HCT116 (cell line): ENCODE results near the gene MYO1F. TPM values are rescaled to one million over a fixed set of nuclear protein-coding genes. Genes with fewer than 3 reads are reported as not detected.

Experiments
- ATAC-seq: fragments of 200-7000 bp; cut with Tn5 transposase; 2 replicates; pipeline ENCODE4 v1.9.1; 2020; ENCODE audit warnings: mild to moderate bottlenecking, moderate library complexity
- BruUV-seq: library from RNA; stranded (reverse); fragments of 400-500 nt; replicated peaks from 2 replicates; lab custom pipeline; 2021; lab: Mats Ljungman, UMichigan
- CTCF ChIA-PET: fragments of 300-600 bp; sonication (Branson Sonifier 250); formaldehyde crosslinking; loops from one replicate; lab custom pipeline; 2021; ENCODE audit warnings: antibody characterized with exemption; lab: Charles Lee
- POLR2A ChIA-PET: fragments of 300-600, 350-600 bp; sonication (Branson Sonifier 250); formaldehyde crosslinking; loops from one replicate; lab custom pipeline; 2021; ENCODE audit warnings: antibody characterized with exemption; lab: Charles Lee
- RAD21 ChIA-PET, 2 experiments: fragments of 300-600 bp; sonication (Branson Sonifier 250); formaldehyde crosslinking; loops; one replicate each; lab custom pipeline; 2023; ENCODE audit warnings: low total read pairs in 2 of 2; ENCODE audit not compliant: uncharacterized antibody in 2 of 2, unreplicated experiment in 2 of 2, low non-redundant PET in 1 of 2; lab: Charles Lee
- DNase-seq: peaks from one replicate; pipeline ENCODE4 v3.0.0-alpha.2; 2010; ENCODE audit warnings: low read depth, low spot score
- H2AFZ ChIP-seq: fragments of 200-600 bp; shearing (Covaris generic), sonication (generic); 2 replicates; pipeline ENCODE4 v1.6.1; 2017; ENCODE audit warnings: low read depth, mixed run types, mixed read lengths, antibody characterized with exemption, low read length; ENCODE audit not compliant: poor library complexity, severe bottlenecking
- H3K27ac ChIP-seq: 2 replicates; pipeline ENCODE4 v1.5.1; 2012; ENCODE audit warnings: low read depth, low read length
- H3K27me3 ChIP-seq: fragments of 200-600 bp; sonication (generic); 2 replicates; pipeline ENCODE4 v1.6.1; 2016; ENCODE audit warnings: mixed run types, low read length, mixed read lengths; ENCODE audit not compliant: insufficient read depth
- H3K36me3 ChIP-seq, 2 experiments: fragments of 200-500 bp in 1 of 2; fragments of 200-600 bp in 1 of 2; sonication (Bioruptor generic) in 1 of 2; sonication (generic) in 1 of 2; 2 replicates each; pipeline versions ENCODE4 v1.5.1 to v1.6.1; 2014 to 2016; ENCODE audit warnings: low read length in 2 of 2, inconsistent platforms in 1 of 2, mixed read lengths in 1 of 2, mixed run types in 1 of 2; ENCODE audit not compliant: insufficient read depth in 2 of 2, control insufficient read depth in 1 of 2
- H3K4me1 ChIP-seq, 2 experiments: fragments of 200-600 bp in 1 of 2; sonication (generic) in 1 of 2; 2 replicates each; pipeline versions ENCODE4 v1.5.1 to v1.6.1; 2012 to 2017; ENCODE audit warnings: low read length in 2 of 2, inconsistent platforms in 1 of 2, mild to moderate bottlenecking in 1 of 2, mixed read lengths in 1 of 2, mixed run types in 1 of 2, moderate library complexity in 1 of 2; ENCODE audit not compliant: insufficient read depth in 2 of 2, control insufficient read depth in 1 of 2
- H3K4me2 ChIP-seq: fragments of 200-600 bp; sonication (generic); 2 replicates; pipeline ENCODE4 v1.6.1; 2017; ENCODE audit warnings: mixed run types, low read length, mixed read lengths
- H3K4me3 ChIP-seq, 2 experiments: fragments of 200-600 bp in 1 of 2; sonication (generic) in 1 of 2; replicated peaks in 1 of 2; 2 replicates each; pipeline ENCODE4 v1.5.1; 2011 to 2016; ENCODE audit warnings: low read length in 2 of 2, control low read depth in 1 of 2, low read depth in 1 of 2, mild to moderate bottlenecking in 1 of 2, mixed read lengths in 1 of 2, mixed run types in 1 of 2
- H3K79me2 ChIP-seq: fragments of 200-600 bp; sonication (generic); 2 replicates; pipeline ENCODE4 v1.6.1; 2017; ENCODE audit warnings: mild to moderate bottlenecking, mixed run types, low read length, moderate library complexity, mixed read lengths; ENCODE audit not compliant: insufficient read depth
- H3K9ac ChIP-seq: fragments of 200-600 bp; sonication (generic); 2 replicates; pipeline ENCODE4 v1.6.1; 2016; ENCODE audit warnings: low read length, mixed read lengths
- H3K9me2 ChIP-seq: fragments of 200-600 bp; sonication (generic), shearing (Covaris generic); 2 replicates; pipeline ENCODE4 v1.6.1; 2017; ENCODE audit warnings: mixed run types, mild to moderate bottlenecking, moderate library complexity; ENCODE audit not compliant: insufficient read depth
- H3K9me3 ChIP-seq, 2 experiments: fragments of 200-500 bp in 1 of 2; fragments of 200-600 bp in 1 of 2; sonication (Bioruptor generic) in 1 of 2; sonication (generic) in 1 of 2; 2 replicates each; pipeline ENCODE4 v1.6.1; 2014 to 2017; ENCODE audit warnings: low read length in 2 of 2, mixed read lengths in 2 of 2, inconsistent platforms in 1 of 2, low read depth in 1 of 2, mild to moderate bottlenecking in 1 of 2, mixed run types in 1 of 2, moderate library complexity in 1 of 2; ENCODE audit not compliant: control insufficient read depth in 1 of 2, insufficient read depth in 1 of 2
- H4K20me1 ChIP-seq: fragments of 200-600 bp; sonication (generic), shearing (Covaris generic); 2 replicates; pipeline ENCODE4 v1.6.1; 2017; ENCODE audit warnings: mixed run types, mild to moderate bottlenecking, moderate library complexity; ENCODE audit not compliant: insufficient read depth
- CBX3 ChIP-seq: IDR thresholded peaks from 2 replicates; pipeline ENCODE4 v1.6.1; 2012; ENCODE audit warnings: low read depth
- ELF1 ChIP-seq: IDR thresholded peaks from 2 replicates; pipeline ENCODE4 v1.6.1; 2012; ENCODE audit warnings: low read depth, borderline replicate concordance
- EZH2 ChIP-seq: fragments of 200-600 bp; sonication (generic); IDR thresholded peaks from 2 replicates; pipeline ENCODE4 v1.6.1; 2017; ENCODE audit warnings: antibody characterized with exemption, mixed run types
- POLR2A ChIP-seq: IDR thresholded peaks from 2 replicates; pipeline ENCODE4 v1.7.0; 2011; ENCODE audit warnings: borderline replicate concordance; ENCODE audit not compliant: insufficient read depth, insufficient read length; ENCODE audit errors: extremely low read depth
- POLR2AphosphoS5 ChIP-seq: IDR thresholded peaks from 2 replicates; pipeline ENCODE4 v1.6.1; 2011; ENCODE audit warnings: mild to moderate bottlenecking, low read depth, low read length, moderate library complexity
- RAD21 ChIP-seq: IDR thresholded peaks from 2 replicates; pipeline ENCODE4 v1.6.1; 2012; ENCODE audit warnings: low read depth, mild to moderate bottlenecking
- SIN3A ChIP-seq: IDR thresholded peaks from 2 replicates; pipeline ENCODE4 v1.6.1; 2012; ENCODE audit warnings: low read depth
- SP1 ChIP-seq: IDR thresholded peaks from 2 replicates; pipeline ENCODE4 v1.6.1; 2012; ENCODE audit warnings: low read depth
- SRF ChIP-seq: IDR thresholded peaks from 2 replicates; pipeline ENCODE4 v1.6.1; 2012; ENCODE audit warnings: low read depth
- YY1 ChIP-seq: IDR thresholded peaks from 2 replicates; pipeline ENCODE4 v1.6.1; 2011; ENCODE audit warnings: low read length, low read depth, moderate library complexity, mild to moderate bottlenecking; ENCODE audit not compliant: insufficient replicate concordance; ENCODE audit errors: extremely low read depth
- ZNF274 ChIP-seq: fragments of 200-500 bp; sonication (Bioruptor generic); IDR thresholded peaks from 2 replicates; pipeline ENCODE4 v1.6.1; 2014; ENCODE audit warnings: mild to moderate bottlenecking, low read depth, low read length, inconsistent platforms
- intact Hi-C: fragments of 100-400 bp; cut with micrococcal nuclease; formaldehyde crosslinking; loops from 2 replicates; pipeline ENCODE4 v1.10.0; 2022
- total RNA-seq: library from RNA; stranded (reverse); gene quantifications from one replicate; pipeline ENCODE4 v1.2.1, GENCODE V29; 2021; ENCODE audit not compliant: unreplicated experiment
- TF ChIP-seq, protein P1 (sequence below): IDR thresholded peaks from 2 replicates; pipeline ENCODE4 v1.6.1; 2011; ENCODE audit warnings: mild to moderate bottlenecking, low read length, moderate library complexity; ENCODE audit not compliant: insufficient replicate concordance; ENCODE audit errors: extremely low read depth
- TF ChIP-seq, protein P2 (sequence below), 3 experiments: fragments of 200-600 bp in 1 of 3; sonication (generic) in 1 of 3; IDR thresholded peaks in 2 of 3; conservative IDR thresholded peaks in 1 of 3; 2 replicates each; pipeline ENCODE4 v1.5.1; 2012 to 2017; ENCODE audit warnings: low read depth in 2 of 3, low read length in 2 of 3, antibody characterized with exemption in 1 of 3, borderline replicate concordance in 1 of 3, control low read depth in 1 of 3, mild to moderate bottlenecking in 1 of 3, mixed read lengths in 1 of 3, mixed run types in 1 of 3, moderate library complexity in 1 of 3; ENCODE audit not compliant: insufficient read depth in 1 of 3
- TF ChIP-seq, protein P3 (sequence below): IDR thresholded peaks from 2 replicates; pipeline ENCODE4 v1.6.1; 2012

Gene MYO1F
- total RNA-seq, 1 experiment from 2014 or later, result 0.39 TPM

DNA sequence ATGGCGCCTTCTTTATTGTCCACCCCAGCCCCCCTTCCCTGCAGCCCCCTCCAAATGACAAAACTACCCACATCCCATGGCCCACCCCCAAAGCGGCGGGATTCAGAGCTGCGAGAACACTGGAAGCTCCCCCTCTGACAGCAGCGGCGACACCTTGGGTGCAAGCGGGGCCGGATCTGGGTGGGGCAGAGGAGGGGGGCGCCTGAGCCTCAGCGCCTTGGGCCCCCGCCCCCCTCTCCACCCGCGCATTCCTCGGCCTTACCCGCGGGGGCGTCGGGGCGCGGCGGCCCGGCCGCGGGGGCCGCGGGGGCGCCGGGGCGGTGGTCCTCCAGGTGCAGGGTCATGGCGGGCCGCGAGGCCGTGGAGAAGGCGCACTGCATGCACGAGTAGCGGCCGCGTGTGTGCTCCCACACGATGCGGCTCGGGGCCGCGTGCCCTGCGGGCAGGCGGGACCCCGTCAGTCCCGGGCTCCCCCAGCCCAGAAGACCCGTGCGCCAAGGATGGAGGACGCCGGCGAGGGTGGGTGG, 66.6 kb downstream of the MYO1F start (continued):
- TF ChIP-seq RAD21, result no peak
- no peak for TF ChIP-seq CBX3

GRCh38 chr19:8506402-8506957, 70.8 kb downstream of the MYO1F start:
- no peaks in the 10 kb centered on the region for H3K9me2 ChIP-seq
- peak overlapping the region; percentile 62 for H3K9ac ChIP-seq
- H4K20me1 ChIP-seq, result no peaks in the 10 kb centered on the region
- DNase-seq (no peak), ATAC-seq (peak; percentile 54)
- ChIA-PET RAD21 (no interaction called here), POLR2A (interaction anchor here (1.5 kb wide), 1 partner anchor 8 kb away, joined by 8 read pairs; the partner anchor contains the start of gene ZNF414), CTCF (interaction anchor here (1.3 to 2.1 kb wide), 3 partner anchors 72 to 171 kb away, joined by 5 to 14 read pairs (median 6); no protein-coding TSS in a partner anchor)
- no peaks in the 10 kb centered on the region for H3K79me2 ChIP-seq
- H3K9me3 ChIP-seq, result no peaks in the 10 kb centered on the region
- no peak overlapping the region for H2AFZ ChIP-seq
- intact Hi-C loops, result loop anchor here (2.0 kb wide), 1 partner anchor 152 kb away; no protein-coding TSS in a partner anchor
- BruUV-seq, result no TSS peak
- H3K27ac ChIP-seq, result peak overlapping the region; percentile 77
- no peaks in the 10 kb centered on the region for H3K36me3 ChIP-seq
- TF ChIP-seq EZH2 (no peak), SRF (no peak), YY1 (no peak), POLR2A (no peak), ELF1 (no peak), POLR2AphosphoS5 (no peak), SP1 (no peak), CBX3 (no peak), ZNF274 (no peak), SIN3A (no peak)
- TF ChIP-seq, protein P1, sequence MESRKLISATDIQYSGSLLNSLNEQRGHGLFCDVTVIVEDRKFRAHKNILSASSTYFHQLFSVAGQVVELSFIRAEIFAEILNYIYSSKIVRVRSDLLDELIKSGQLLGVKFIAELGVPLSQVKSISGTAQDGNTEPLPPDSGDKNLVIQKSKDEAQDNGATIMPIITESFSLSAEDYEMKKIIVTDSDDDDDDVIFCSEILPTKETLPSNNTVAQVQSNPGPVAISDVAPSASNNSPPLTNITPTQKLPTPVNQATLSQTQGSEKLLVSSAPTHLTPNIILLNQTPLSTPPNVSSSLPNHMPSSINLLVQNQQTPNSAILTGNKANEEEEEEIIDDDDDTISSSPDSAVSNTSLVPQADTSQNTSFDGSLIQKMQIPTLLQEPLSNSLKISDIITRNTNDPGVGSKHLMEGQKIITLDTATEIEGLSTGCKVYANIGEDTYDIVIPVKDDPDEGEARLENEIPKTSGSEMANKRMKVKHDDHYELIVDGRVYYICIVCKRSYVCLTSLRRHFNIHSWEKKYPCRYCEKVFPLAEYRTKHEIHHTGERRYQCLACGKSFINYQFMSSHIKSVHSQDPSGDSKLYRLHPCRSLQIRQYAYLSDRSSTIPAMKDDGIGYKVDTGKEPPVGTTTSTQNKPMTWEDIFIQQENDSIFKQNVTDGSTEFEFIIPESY, result no peak
- TF ChIP-seq, protein P2, sequence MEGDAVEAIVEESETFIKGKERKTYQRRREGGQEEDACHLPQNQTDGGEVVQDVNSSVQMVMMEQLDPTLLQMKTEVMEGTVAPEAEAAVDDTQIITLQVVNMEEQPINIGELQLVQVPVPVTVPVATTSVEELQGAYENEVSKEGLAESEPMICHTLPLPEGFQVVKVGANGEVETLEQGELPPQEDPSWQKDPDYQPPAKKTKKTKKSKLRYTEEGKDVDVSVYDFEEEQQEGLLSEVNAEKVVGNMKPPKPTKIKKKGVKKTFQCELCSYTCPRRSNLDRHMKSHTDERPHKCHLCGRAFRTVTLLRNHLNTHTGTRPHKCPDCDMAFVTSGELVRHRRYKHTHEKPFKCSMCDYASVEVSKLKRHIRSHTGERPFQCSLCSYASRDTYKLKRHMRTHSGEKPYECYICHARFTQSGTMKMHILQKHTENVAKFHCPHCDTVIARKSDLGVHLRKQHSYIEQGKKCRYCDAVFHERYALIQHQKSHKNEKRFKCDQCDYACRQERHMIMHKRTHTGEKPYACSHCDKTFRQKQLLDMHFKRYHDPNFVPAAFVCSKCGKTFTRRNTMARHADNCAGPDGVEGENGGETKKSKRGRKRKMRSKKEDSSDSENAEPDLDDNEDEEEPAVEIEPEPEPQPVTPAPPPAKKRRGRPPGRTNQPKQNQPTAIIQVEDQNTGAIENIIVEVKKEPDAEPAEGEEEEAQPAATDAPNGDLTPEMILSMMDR (IDR thresholded peaks at IDR 0.05 in 2 of 3, conservative IDR thresholded peaks at IDR 0.05 in 1 of 3; ENCODE audit: borderline replicate concordance in 1 of 3, insufficient read depth in 1 of 3, low read depth in 2 of 3, low read length in 2 of 3), result no peak; a peak in 2 of 6 replicates
- TF ChIP-seq, protein P3, sequence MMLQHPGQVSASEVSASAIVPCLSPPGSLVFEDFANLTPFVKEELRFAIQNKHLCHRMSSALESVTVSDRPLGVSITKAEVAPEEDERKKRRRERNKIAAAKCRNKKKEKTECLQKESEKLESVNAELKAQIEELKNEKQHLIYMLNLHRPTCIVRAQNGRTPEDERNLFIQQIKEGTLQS, result no peak
- H3K27me3 ChIP-seq, result no peaks in the 10 kb centered on the region
- peak overlapping the region in 1 of 2 experiments; percentile 57; a peak in 3 of 4 replicates for H3K4me3 ChIP-seq
- peak overlapping the region; percentile 87 for H3K4me2 ChIP-seq
- H3K4me1 ChIP-seq, result peaks cover 20 to 26% of the 10 kb centered on the region in 2 experiments
